Colonic mucosa (tissue), 4 donors: ENCODE data around the gene DCST2. TPM values are rescaled to one million over a fixed set of nuclear protein-coding genes. Genes with fewer than 3 reads are reported as not detected.

ENCODE experiments used
- DNase-seq: peaks from one replicate; pipeline ENCODE4 v3.0.0-alpha.2; 2020
- H3K27ac ChIP-seq: fragments of 200-600 bp; one replicate; pipeline ENCODE4 v1.8.0; 2021
- H3K27me3 ChIP-seq: fragments of 200-600 bp; one replicate; pipeline ENCODE4 v1.8.0; 2021
- H3K36me3 ChIP-seq: fragments of 200-600 bp; one replicate; pipeline ENCODE4 v1.8.0; 2021
- H3K4me1 ChIP-seq: fragments of 200-600 bp; one replicate; pipeline ENCODE4 v1.8.0; 2021; ENCODE audit warnings: mild to moderate bottlenecking
- H3K4me3 ChIP-seq: fragments of 200-600 bp; one replicate; pipeline ENCODE4 v1.8.0; 2021
- H3K9ac ChIP-seq, 2 donors: one replicate each; pipeline ENCODE4 v1.7.0; 2013; ENCODE audit warnings: control low read depth in 2 of 2, low read depth in 2 of 2, low read length in 2 of 2
- H3K9me3 ChIP-seq: fragments of 200-600 bp; one replicate; pipeline ENCODE4 v1.8.0; 2021
- CTCF ChIP-seq: fragments of 200-600 bp; IDR thresholded peaks from one replicate; pipeline ENCODE4 v1.8.0; 2022; ENCODE audit warnings: antibody characterized with exemption, mild to moderate bottlenecking
- intact Hi-C: fragments of 100-400 bp; cut with DNase I; formaldehyde crosslinking; loops from one replicate; pipeline ENCODE4 v1.14.1; 2022
- total RNA-seq, 2 donors: library from RNA; stranded (reverse); fragmentation: NEBNext Ultra II Directional in 1 of 2; extraction: Animal tissue kit (Norgen Biotek cat#: 25700) in 1 of 2; gene quantifications; one replicate each; pipeline ENCODE4 v1.2.1, GENCODE V29; 2021
- donor health status: healthy.
- donor health status: DM: no; HTN: no; CAD: no.
- donor health status: DM: no; HTN: no; CAD: no.

The DCST2 gene
- total RNA-seq, 2 donors from 2014 or later: 1.7 to 1.9 TPM

DNA sequence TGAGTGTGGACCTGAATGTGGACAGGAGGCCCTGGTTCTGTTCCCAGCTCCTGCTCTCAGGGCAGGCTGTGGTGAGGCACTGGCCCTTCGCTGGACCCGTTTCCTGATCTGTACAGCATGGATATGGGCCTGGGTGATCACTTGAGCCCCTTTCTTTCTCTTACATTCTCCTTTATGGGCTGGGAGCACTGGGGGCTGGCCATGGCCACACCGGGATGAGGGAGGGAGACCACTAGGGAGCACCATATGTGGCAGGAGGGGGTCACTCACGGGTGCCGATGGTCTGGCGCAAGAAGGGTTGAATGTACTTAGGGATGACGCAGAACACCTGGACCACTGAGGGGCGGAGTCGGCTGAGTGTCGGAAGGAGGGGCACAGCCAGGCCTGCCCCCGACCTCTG is 2.7 kb downstream of the DCST2 start:
- Histone ChIP-seq H3K27ac (no peak overlapping the region), H3K4me3 (no peak overlapping the region), H3K27me3 (no peaks in the 10 kb centered on the region), H3K36me3 (no peaks in the 10 kb centered on the region), H3K4me1 (no peaks in the 10 kb centered on the region), H3K9ac (no peak overlapping the region), H3K9me3 (no peaks in the 10 kb centered on the region)
- intact Hi-C loops: no loop called here
- no peak for TF ChIP-seq CTCF
- DNase-seq: no peak

- TF ChIP-seq CTCF: no peak
- Histone ChIP-seq H3K4me3 (no peak overlapping the region), H3K27me3 (no peaks in the 10 kb centered on the region), H3K9ac (no peak overlapping the region), H3K4me1 (no peaks in the 10 kb centered on the region), H3K36me3 (no peaks in the 10 kb centered on the region), H3K9me3 (no peaks in the 10 kb centered on the region), H3K27ac (no peak overlapping the region)
- DNase-seq: no peak
- intact Hi-C loops: no loop called here
Measured at GRCh38 chr1:155030243-155030795, 3.3 kb downstream of the DCST2 start.

GRCh38 chr1:155029513-155030242 is 3.9 kb downstream of the DCST2 start:
- DNase-seq: no peak
- no peaks in the 10 kb centered on the region for H3K9me3 ChIP-seq
- H3K27me3 ChIP-seq: no peaks in the 10 kb centered on the region
- intact Hi-C loops: no loop called here
- no peak for TF ChIP-seq CTCF
- H3K4me3 ChIP-seq: no peak overlapping the region
- H3K36me3 ChIP-seq: no peaks in the 10 kb centered on the region
- no peak overlapping the region for H3K27ac ChIP-seq
- no peaks in the 10 kb centered on the region for H3K4me1 ChIP-seq
- no peak overlapping the region for H3K9ac ChIP-seq

DNA sequence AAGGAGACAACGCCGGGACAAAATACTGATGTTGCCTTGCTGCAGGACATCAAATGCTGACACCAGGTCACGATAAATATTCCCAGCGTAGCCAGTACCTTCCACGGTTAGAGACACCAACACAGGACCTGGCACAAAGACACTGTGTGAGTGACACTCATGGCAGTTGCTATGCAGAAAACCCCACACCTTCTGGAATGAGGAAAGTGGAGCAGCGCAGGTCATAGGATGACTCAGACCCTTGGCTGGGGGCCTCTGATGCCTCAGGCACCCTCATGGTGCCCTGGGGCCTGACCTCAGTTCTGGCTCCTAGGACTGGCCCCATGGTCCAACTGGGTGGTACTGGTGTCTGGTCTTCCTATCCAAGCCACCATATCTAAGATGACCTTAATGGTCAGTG is 7.0 kb downstream of the DCST2 start:
- TF ChIP-seq CTCF: no peak
- H3K27me3 ChIP-seq: no peaks in the 10 kb centered on the region
- H3K36me3 ChIP-seq: no peaks in the 10 kb centered on the region
- H3K27ac ChIP-seq: no peak overlapping the region
- intact Hi-C loops: no loop called here
- H3K4me1 ChIP-seq: no peaks in the 10 kb centered on the region
- no peaks in the 10 kb centered on the region for H3K9me3 ChIP-seq
- H3K9ac ChIP-seq: no peak overlapping the region
- DNase-seq: no peak
- no peak overlapping the region for H3K4me3 ChIP-seq

- H3K27me3 ChIP-seq: no peaks in the 10 kb centered on the region
- no peak for TF ChIP-seq CTCF
- intact Hi-C loops: no loop called here
- DNase-seq: no peak
- no peak overlapping the region for H3K4me3 ChIP-seq
- no peaks in the 10 kb centered on the region for H3K9me3 ChIP-seq
- H3K27ac ChIP-seq: no peak overlapping the region
- no peaks in the 10 kb centered on the region for H3K36me3 ChIP-seq
- no peak overlapping the region for H3K9ac ChIP-seq
- H3K4me1 ChIP-seq: no peaks in the 10 kb centered on the region
Measured at GRCh38 chr1:155026154-155026553, 7.4 kb downstream of the DCST2 start.
